OCI-LY3 (cell line): Measurements from ENCODE around the gene NUP62.

ENCODE experiments used
- CTCF ChIP-seq: fragments of 200-600, 300-600 bp; sonication (generic); IDR thresholded peaks from 2 replicates; pipeline ENCODE4 v1.5.1; 2014; ENCODE audit warnings: antibody characterized with exemption, low read length, low read depth
- EZH2phosphoT487 ChIP-seq: fragments of 200-600 bp; shearing (Covaris generic); IDR thresholded peaks from 2 replicates; pipeline ENCODE4 v1.6.1; 2018; ENCODE audit warnings: antibody characterized with exemption, mixed run types, low read depth

- no peak for TF ChIP-seq CTCF
- no peak for TF ChIP-seq EZH2phosphoT487
Measured at GRCh38 chr19:49882643-49883042, 46.7 kb downstream of the NUP62 start.
